Mucosa of descending colon (tissue), 3 donors: Measurements from ENCODE around the gene RGS7BP. TPM values are rescaled to one million over a fixed set of nuclear protein-coding genes. Genes with fewer than 3 reads are reported as not detected.

Experiments used
- ATAC-seq: fragments of 200-7000 bp; cut with Tn5 transposase; one replicate; pipeline ENCODE4 v1.9.1; 2020; ENCODE audit warnings: mild to moderate bottlenecking, moderate library complexity
- DNase-seq, 3 donors: peaks; one replicate each; pipeline ENCODE4 v3.0.0-alpha.2; 2020
- H3K36me3 ChIP-seq: fragments of 200-600 bp; one replicate; pipeline ENCODE4 v1.8.0; 2021; ENCODE audit warnings: low read depth, mild to moderate bottlenecking
- H3K4me1 ChIP-seq: fragments of 200-600 bp; one replicate; pipeline ENCODE4 v1.8.0; 2021; ENCODE audit warnings: low read depth, mild to moderate bottlenecking
- H3K4me3 ChIP-seq: fragments of 200-600 bp; one replicate; pipeline ENCODE4 v1.8.0; 2021; ENCODE audit warnings: mild to moderate bottlenecking
- H3K9me3 ChIP-seq: fragments of 200-600 bp; one replicate; pipeline ENCODE4 v1.8.0; 2021; ENCODE audit warnings: mild to moderate bottlenecking
- CTCF ChIP-seq: fragments of 200-600 bp; IDR thresholded peaks from one replicate; pipeline ENCODE4 v1.8.0; 2022; ENCODE audit warnings: antibody characterized with exemption, mild to moderate bottlenecking
- intact Hi-C, 2 donors: fragments of 100-400 bp; cut with DNase I in 1 of 2; cut with micrococcal nuclease in 1 of 2; formaldehyde crosslinking; loops; one replicate each; pipeline versions ENCODE4 v1.11.0 to v1.11.1; 2022; cut with DNase I, micrococcal nuclease
- total RNA-seq, 3 donors: library from RNA; stranded (reverse); fragmentation: NEBNext Ultra II Directional in 2 of 3; extraction: Animal tissue kit (Norgen Biotek cat#: 25700) in 2 of 3; gene quantifications; one replicate each; pipeline versions ENCODE4 v1.2.1 to v1.2.4, GENCODE V29; 2021 to 2023
- donor health status: DM: no; HTN: no; CAD: no; lungs with moderate emphysema.
- donor health status: DM: no; HTN: no; CAD: no.
- donor health status: DM: no; HTN: yes; CAD: no.

RGS7BP gene
- total RNA-seq, 3 donors from 2014 or later: 0.38 to 1.6 (median 0.63) TPM

- Histone ChIP-seq H3K4me1 (no peaks in the 10 kb centered on the region), H3K9me3 (no peaks in the 10 kb centered on the region), H3K4me3 (no peak overlapping the region), H3K36me3 (no peaks in the 10 kb centered on the region)
- no peak for TF ChIP-seq CTCF
- no peak for DNase-seq
- no peak for ATAC-seq
- intact Hi-C loops: no loop called here
Observed at GRCh38 chr5:64659289-64659688, 153.5 kb downstream of the RGS7BP start.

Other genes with a start within 250 kb of the RGS7BP start
- not detected for gene SHISAL2B, start 184.5 kb downstream of the RGS7BP start, total RNA-seq